GM12878 (cell line): ENCODE results near the gene LYZL2. TPM values are rescaled to one million over a fixed set of nuclear protein-coding genes. Genes with fewer than 3 reads are reported as not detected.
A peak's percentile ranks its signal among the peaks of the same experiment; 100 is the strongest.

ENCODE experiments used
- ATAC-seq: fragments of 200-7000 bp; cut with Tn5 transposase; 3 replicates; pipeline ENCODE4 v1.9.1; 2020; ENCODE audit warnings: mild to moderate bottlenecking, moderate library complexity
- BruUV-seq: library from RNA; stranded (reverse); fragments of 400-500 nt; replicated peaks from 2 replicates; lab custom pipeline; 2021; lab: Mats Ljungman, UMichigan
- CTCF ChIA-PET: fragments of 300-600 bp; sonication (Branson Sonifier 250); formaldehyde crosslinking; extraction: SDS; loops from one replicate; lab custom pipeline; 2021; ENCODE audit warnings: inconsistent platforms; lab: Yijun Ruan, JAX
- POLR2A ChIA-PET: fragments of 350-600 bp; formaldehyde crosslinking; extraction: SDS; loops from one replicate; lab custom pipeline; 2021; ENCODE audit warnings: inconsistent platforms; lab: Charles Lee
- RAD21 ChIA-PET: fragments of 300-600 bp; sonication (Branson Sonifier 250); formaldehyde crosslinking; loops from one replicate; lab custom pipeline; 2023; ENCODE audit warnings: antibody characterized with exemption; ENCODE audit not compliant: unreplicated experiment; lab: Charles Lee
- SMC1A ChIA-PET: fragments of 300-600 bp; sonication (Branson Sonifier 250); formaldehyde crosslinking; loops from one replicate; lab custom pipeline; 2023; ENCODE audit not compliant: unreplicated experiment, uncharacterized antibody; lab: Charles Lee
- DNase-seq: peaks from one replicate; pipeline ENCODE4 v3.0.0-alpha.2; 2011; ENCODE audit warnings: low read depth, low spot score
- FAIRE-seq: peaks from 3 replicates; lab custom pipeline; 2011; peaks lifted over from hg19 to GRCh38; lab: Jason Lieb, UNC
- H2AFZ ChIP-seq: 2 replicates; pipeline ENCODE4 v1.6.0; 2011; ENCODE audit warnings: low read depth, low read length, control low read depth; ENCODE audit not compliant: control insufficient read depth
- H3K27ac ChIP-seq: 2 replicates; pipeline ENCODE4 v1.5.1; 2011; ENCODE audit warnings: control low read depth; ENCODE audit not compliant: control insufficient read depth, insufficient read depth
- H3K27me3 ChIP-seq, 2 experiments: replicated peaks in 1 of 2; 2 replicates each; pipeline versions ENCODE4 v1.6.0 to v1.6.1; 2011; ENCODE audit warnings: low read length in 1 of 2; ENCODE audit not compliant: control insufficient read depth in 2 of 2, insufficient read depth in 2 of 2
- H3K36me3 ChIP-seq, 2 experiments: 2 replicates each; pipeline ENCODE4 v1.5.1; 2011; ENCODE audit warnings: low read length in 1 of 2; ENCODE audit not compliant: control insufficient read depth in 2 of 2, insufficient read depth in 2 of 2
- H3K4me1 ChIP-seq: 2 replicates; pipeline ENCODE4 v1.6.1; 2011; ENCODE audit warnings: mild to moderate bottlenecking, low read length, moderate library complexity, mixed read lengths; ENCODE audit not compliant: control insufficient read depth, insufficient read depth
- H3K4me2 ChIP-seq: 2 replicates; pipeline ENCODE4 v1.6.0; 2011; ENCODE audit warnings: control low read depth; ENCODE audit not compliant: control insufficient read depth, insufficient read depth
- H3K4me3 ChIP-seq: fragments of 200-600 bp; sonication (generic); 2 replicates; pipeline ENCODE4 v1.5.1; 2016
- H3K79me2 ChIP-seq: 2 replicates; pipeline ENCODE4 v1.6.0; 2011; ENCODE audit warnings: low read length; ENCODE audit not compliant: control insufficient read depth, insufficient read depth
- H3K9ac ChIP-seq: 2 replicates; pipeline ENCODE4 v1.8.0; 2011; ENCODE audit warnings: low read length, control low read depth, mixed read lengths; ENCODE audit not compliant: control insufficient read depth, insufficient read depth
- H3K9me3 ChIP-seq: replicated peaks from 3 replicates; pipeline ENCODE4 v1.5.1; 2011; ENCODE audit warnings: mild to moderate bottlenecking, low read length; ENCODE audit not compliant: control insufficient read depth, insufficient read depth
- H4K20me1 ChIP-seq: 2 replicates; pipeline ENCODE4 v1.6.0; 2011; ENCODE audit not compliant: control insufficient read depth, insufficient read depth
- BRCA1 ChIP-seq: IDR thresholded peaks from 2 replicates; pipeline ENCODE4 v1.6.1; 2011; ENCODE audit warnings: low read depth, low read length, improper control_type of control experiment
- CBX3 ChIP-seq: fragments of 200-600 bp; sonication (generic); IDR thresholded peaks from 2 replicates; pipeline ENCODE4 v1.6.1; 2016; ENCODE audit warnings: low read depth, borderline replicate concordance
- CREB1 ChIP-seq: IDR thresholded peaks from 2 replicates; pipeline ENCODE4 v1.6.1; 2012; ENCODE audit warnings: low read depth, mild to moderate bottlenecking, inconsistent platforms
- HDGF ChIP-seq: fragments of 450-650 bp; IDR thresholded peaks from 2 replicates; pipeline ENCODE4 v1.6.1; 2016; ENCODE audit warnings: antibody characterized with exemption
- IKZF2 ChIP-seq, 2 experiments: fragments of 450-650 bp; IDR thresholded peaks; 2 replicates each; pipeline ENCODE4 v1.6.1; 2017; ENCODE audit warnings: mild to moderate bottlenecking in 2 of 2, moderate library complexity in 2 of 2
- PBX3 ChIP-seq: IDR thresholded peaks from 2 replicates; pipeline ENCODE4 v1.6.1; 2011; ENCODE audit warnings: mild to moderate bottlenecking, low read depth, low read length, moderate library complexity; ENCODE audit not compliant: insufficient replicate concordance
- RBBP5 ChIP-seq: fragments of 200-600 bp; sonication (generic); conservative IDR thresholded peaks from 2 replicates; pipeline ENCODE4 v1.6.1; 2016
- RELB ChIP-seq: fragments of 450-650 bp; IDR thresholded peaks from 2 replicates; pipeline ENCODE4 v1.6.1; 2017; ENCODE audit warnings: low read depth, mild to moderate bottlenecking, moderate library complexity
- RUNX3 ChIP-seq: IDR thresholded peaks from 2 replicates; pipeline ENCODE4 v1.6.1; 2012; ENCODE audit warnings: low read length, inconsistent platforms
- SPI1 ChIP-seq: IDR thresholded peaks from 2 replicates; pipeline ENCODE4 v1.6.1; 2011; ENCODE audit warnings: low read depth, mild to moderate bottlenecking, low read length, moderate library complexity, borderline replicate concordance; ENCODE audit not compliant: insufficient read depth
- TBL1XR1 ChIP-seq: IDR thresholded peaks from 2 replicates; pipeline ENCODE4 v1.6.1; 2012; ENCODE audit warnings: low read depth, low read length, improper control_type of control experiment
- TCF7 ChIP-seq: IDR thresholded peaks from 2 replicates; pipeline ENCODE4 v1.6.1; 2014; ENCODE audit warnings: antibody characterized with exemption, borderline replicate concordance
- ZNF207 ChIP-seq: fragments of 450-650 bp; IDR thresholded peaks from 2 replicates; pipeline ENCODE4 v1.6.1; 2014; ENCODE audit warnings: antibody characterized with exemption, mild to moderate bottlenecking, borderline replicate concordance
- ZSCAN29 ChIP-seq: fragments of 450-650 bp; IDR thresholded peaks from 2 replicates; pipeline ENCODE4 v1.6.1; 2017; ENCODE audit warnings: mild to moderate bottlenecking, moderate library complexity
- whole genome bisulfite sequencing: methylation state at CpG from one replicate; pipeline ENCODE4 v1.1.6; 2016; ENCODE audit warnings: low lambda C conversion rate; ENCODE audit not compliant: insufficient replicate concordance, insufficient coverage; ENCODE audit errors: missing lambda C conversion rate; 5-methylcytosine and 5-hydroxymethylcytosine counted together
- in situ Hi-C: fragments of 300-500 bp; cut with MboI; formaldehyde crosslinking; loops from 9 replicates; pipeline ENCODE4 v1.14.3; 2018; ENCODE audit warnings: mixed read lengths
- intact Hi-C: fragments of 100-400 bp; cut with micrococcal nuclease; formaldehyde crosslinking; loops from one replicate; pipeline ENCODE4 v1.14.2; 2022; ENCODE audit not compliant: unreplicated experiment
- polyA plus RNA-seq, 11 experiments: library from polyadenylated mRNA; depleted of rRNA in 4 of 11; unstranded in 6 of 11; stranded (reverse) in 5 of 11; fragments of >200 nt; fragmentation: Nextera tagmentation in 4 of 11; fragmentation: Illumina TruSeq in 1 of 11; extraction: Ambion mirVana in 4 of 11; extraction: Trizol in 1 of 11; gene quantifications; 1 replicate in 1 of 11; 2 replicates in 10 of 11; pipeline versions ENCODE4 v1.2.1 to v1.2.3, GENCODE V29; 2011 to 2016; ENCODE audit warnings: inconsistent platforms in 2 of 11, missing spikeins in 2 of 11, low read depth in 1 of 11
- total RNA-seq, 4 experiments: library from RNA; depleted of rRNA in 3 of 4; stranded (reverse); fragments of >200 nt in 3 of 4; fragmentation: Illumina TruSeq in 1 of 4; extraction: Trizol in 1 of 4; gene quantifications; 2 replicates each; pipeline versions ENCODE4 v1.2.1 to v1.2.3, GENCODE V29; 2013 to 2021

LYZL2 gene
- total and polyA plus RNA-seq, 10 of the 15 experiments (the other 5 are each of a cell fraction or from before 2014, with no cell fraction given), result not detected

DNA sequence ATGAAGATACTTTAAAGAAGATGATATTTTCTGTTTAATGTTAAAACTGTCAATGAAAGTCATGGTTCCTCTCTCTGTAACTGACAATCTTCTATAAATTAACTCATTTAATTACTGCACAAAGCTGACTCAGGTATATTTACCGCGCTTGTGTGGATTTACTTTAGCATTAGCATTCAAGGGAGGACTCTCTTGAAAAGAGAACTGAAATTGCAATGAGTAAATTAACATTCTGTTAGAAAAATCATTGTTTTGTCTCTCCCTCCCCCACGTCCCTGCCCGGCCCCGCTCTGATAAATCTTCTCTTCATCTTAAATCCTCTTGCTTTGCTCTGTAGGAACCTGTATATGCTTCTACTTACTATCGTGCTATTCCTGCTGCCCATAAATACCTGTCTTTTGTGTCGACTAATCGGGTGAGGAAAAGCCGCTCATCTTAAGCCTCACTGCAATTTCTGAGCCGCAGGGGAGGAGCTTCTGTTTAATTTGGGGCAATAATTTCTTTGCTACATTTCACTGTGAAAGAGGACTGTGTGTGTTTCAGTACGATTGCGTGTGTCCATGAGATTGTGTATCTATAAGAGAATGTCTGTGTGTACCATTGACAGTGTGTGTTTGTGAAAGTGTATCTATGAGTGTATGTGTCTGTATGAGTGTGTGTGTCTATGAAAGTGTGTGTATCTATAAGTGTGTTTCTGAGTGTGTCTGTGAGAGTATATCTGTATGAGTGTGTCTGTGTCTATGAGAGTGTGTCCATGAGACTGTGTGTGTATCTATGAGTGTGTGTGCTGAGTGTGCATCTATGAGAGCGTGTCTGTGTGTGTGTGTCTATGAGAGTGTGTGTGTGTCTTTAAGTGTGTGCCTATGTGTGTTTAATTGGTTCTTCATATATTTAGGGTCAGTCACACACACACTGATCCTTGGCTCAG lies 46.5 kb upstream of the LYZL2 start:
- Histone ChIP-seq H3K9ac (no peak overlapping the region), H3K79me2 (no peaks in the 10 kb centered on the region), H2AFZ (no peak overlapping the region), H3K4me2 (no peak overlapping the region), H3K27me3 (no peaks in the 10 kb centered on the region), H3K9me3 (no peaks in the 10 kb centered on the region), H4K20me1 (no peaks in the 10 kb centered on the region), H3K4me1 (peaks cover 10% of the 10 kb centered on the region), H3K4me3 (no peak overlapping the region), H3K36me3 (no peaks in the 10 kb centered on the region), H3K27ac (no peak overlapping the region)
- ChIA-PET POLR2A (no interaction called here), CTCF (interaction anchor here (1.0 kb wide), 1 partner anchor 28 kb away, joined by 3 read pairs; no protein-coding TSS in a partner anchor), RAD21 (no interaction called here), SMC1A (no interaction called here)
- DNase-seq, result no peak
- peak; percentile 39 for ATAC-seq
- TF ChIP-seq TCF7, result no peak
- TF ChIP-seq HDGF, result peak; percentile 76; the same call in 1 of the 2 replicates
- BruUV-seq, result no TSS peak
- FAIRE-seq, result no peak
- in situ Hi-C loops (no loop called here), intact Hi-C loops (no loop called here)
- 55% methylated on average over 11 of the region's 13 CpGs for WGBS

DNA sequence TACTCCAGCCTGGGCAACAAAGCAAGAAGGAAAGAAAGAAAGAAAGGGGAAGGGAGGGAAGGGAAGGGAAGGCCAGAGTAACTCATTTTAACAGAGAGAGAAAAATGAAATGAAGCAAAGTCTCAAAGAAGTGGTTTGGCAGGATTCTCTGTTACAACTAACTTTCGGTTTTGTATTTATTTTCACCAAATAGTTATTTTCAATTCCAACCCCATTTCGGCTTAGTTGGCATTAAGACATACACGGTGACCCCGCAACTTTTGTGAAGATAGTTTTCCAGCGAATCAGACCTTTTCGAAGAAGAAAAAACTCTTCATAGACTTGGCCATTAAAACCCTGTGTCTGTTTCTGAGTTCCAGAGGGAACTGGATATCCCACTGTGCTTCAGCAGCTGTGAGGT lies 45.2 kb upstream of the LYZL2 start:
- intact Hi-C loops (no loop called here), in situ Hi-C loops (loop anchor here (5.0 kb wide), 1 partner anchor 1162 kb away; no protein-coding TSS in a partner anchor)
- ChIA-PET RAD21 (no interaction called here), SMC1A (no interaction called here), POLR2A (no interaction called here), CTCF (interaction anchor here (0.6 to 0.8 kb wide), 2 partner anchors 11 to 35 kb away, joined by 3 to 4 read pairs; no protein-coding TSS in a partner anchor)
- Histone ChIP-seq H3K9ac (no peak overlapping the region), H2AFZ (no peak overlapping the region), H3K9me3 (no peaks in the 10 kb centered on the region), H3K27me3 (no peaks in the 10 kb centered on the region), H3K36me3 (no peaks in the 10 kb centered on the region), H3K79me2 (no peaks in the 10 kb centered on the region), H3K27ac (no peak overlapping the region), H3K4me2 (no peak overlapping the region), H3K4me3 (no peak overlapping the region), H4K20me1 (no peaks in the 10 kb centered on the region), H3K4me1 (peaks cover 10% of the 10 kb centered on the region)
- TF ChIP-seq SPI1, result no peak
- TF ChIP-seq RELB, result no peak
- TF ChIP-seq CBX3, result no peak
- TF ChIP-seq BRCA1, result no peak
- no peak for TF ChIP-seq ZNF207
- no peak for TF ChIP-seq ZSCAN29
- TF ChIP-seq RBBP5, result no peak
- TF ChIP-seq TBL1XR1, result no peak
- TF ChIP-seq RUNX3, result no peak
- no peak for TF ChIP-seq IKZF2 (IDR thresholded peaks at IDR 0.05)
- no peak for TF ChIP-seq CREB1
- no peak for TF ChIP-seq PBX3
- ATAC-seq, result no peak
- FAIRE-seq, result no peak
- WGBS, result 39% methylated on average over 6 of the region's 6 CpGs
- no peak for DNase-seq
- no TSS peak for BruUV-seq
